NCI-H187 (cell line): ENCODE results near the gene DYNLT2B.
"Not testable (repeated sequence)": the region's sequence is repeated elsewhere in the genome, so short reads cannot be mapped to it uniquely, and the experiment has no call there.

Source experiments
- DNase-seq, 2 experiments: peaks; one replicate each; lab custom pipeline; 2025; lab: John Stamatoyannopoulos, UW

DYNLT2B gene

DNA sequence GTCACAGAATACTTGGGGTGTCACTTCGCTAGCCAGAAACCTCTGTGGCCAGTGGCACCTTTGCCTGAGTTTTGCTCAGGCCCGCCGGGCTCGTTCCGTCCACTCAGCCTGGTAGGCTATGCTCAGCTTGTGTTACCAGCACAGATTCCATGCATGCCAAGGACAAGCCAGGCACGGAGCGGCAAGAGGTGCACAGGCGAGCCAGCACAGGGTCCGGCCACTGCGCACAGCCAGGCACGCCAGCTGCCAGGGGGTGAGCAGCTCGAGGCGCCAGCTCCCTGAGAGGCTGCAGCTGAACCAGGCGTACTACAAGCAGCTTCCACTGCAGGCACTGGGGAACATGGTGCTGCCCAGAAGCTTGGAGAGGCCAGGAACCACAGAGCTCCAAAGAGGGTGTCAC lies 45.2 kb downstream of the DYNLT2B start:
- no peak for DNase-seq

DNA sequence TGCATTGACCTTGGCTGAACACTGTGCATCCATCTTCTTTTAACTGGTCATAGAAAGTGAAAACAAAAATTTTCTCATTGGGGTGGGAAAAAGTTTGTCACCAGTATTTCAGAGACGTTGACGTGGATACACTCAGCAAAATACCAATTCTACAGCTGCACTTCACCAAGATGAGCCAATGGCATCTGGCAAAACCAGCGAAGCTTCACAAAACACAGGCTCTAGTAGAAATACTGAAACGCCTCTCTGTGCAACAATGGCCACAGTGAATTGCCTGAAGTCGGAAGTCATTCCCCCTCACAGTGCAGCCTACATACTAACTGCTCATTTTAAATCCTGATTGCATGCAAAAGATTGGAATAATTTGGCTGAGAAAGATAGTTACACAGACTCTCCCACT lies 47.5 kb downstream of the DYNLT2B start:
- DNase-seq: no peak

DNA sequence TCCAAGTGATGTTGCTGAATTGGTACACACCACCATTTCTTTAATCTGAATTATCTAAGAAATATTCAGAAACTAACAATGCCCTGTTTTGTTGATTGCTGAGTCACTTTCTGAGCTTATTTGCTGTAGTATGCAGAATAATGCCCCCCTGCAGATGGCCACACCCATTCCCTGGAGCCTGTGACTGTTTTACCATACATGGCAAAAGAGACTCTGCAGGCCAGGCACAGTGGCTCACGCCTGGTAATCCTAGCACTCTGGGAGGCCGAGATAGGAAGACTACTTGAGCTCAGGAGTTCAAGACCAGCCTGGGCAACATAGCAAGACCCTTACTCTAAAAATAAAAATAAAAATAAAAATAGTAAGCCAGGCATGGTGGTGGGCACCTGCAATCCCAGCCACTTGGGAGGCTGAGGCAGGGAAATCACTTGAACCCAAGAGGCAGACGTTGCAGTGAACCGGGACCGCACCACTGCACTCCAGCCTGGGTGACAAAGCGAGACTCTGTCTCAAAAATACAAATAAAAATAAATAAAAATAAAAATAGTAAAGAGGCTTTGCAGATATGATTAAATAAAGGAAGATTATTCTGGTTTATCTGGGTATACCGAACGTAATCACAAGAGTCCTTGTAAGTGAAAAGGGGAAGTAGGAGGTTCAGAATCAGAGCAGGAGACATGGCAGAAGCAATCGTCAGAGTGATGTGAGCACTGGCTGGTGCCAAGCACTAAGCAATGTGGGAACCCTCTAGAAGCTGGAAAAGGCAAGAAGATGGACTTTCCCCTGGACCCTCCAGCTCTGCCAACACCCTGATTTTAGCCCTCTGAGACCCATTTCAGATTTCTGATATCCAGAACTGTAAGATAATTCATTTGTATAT lies 49.5 kb downstream of the DYNLT2B start:
- no peak for DNase-seq

DNA sequence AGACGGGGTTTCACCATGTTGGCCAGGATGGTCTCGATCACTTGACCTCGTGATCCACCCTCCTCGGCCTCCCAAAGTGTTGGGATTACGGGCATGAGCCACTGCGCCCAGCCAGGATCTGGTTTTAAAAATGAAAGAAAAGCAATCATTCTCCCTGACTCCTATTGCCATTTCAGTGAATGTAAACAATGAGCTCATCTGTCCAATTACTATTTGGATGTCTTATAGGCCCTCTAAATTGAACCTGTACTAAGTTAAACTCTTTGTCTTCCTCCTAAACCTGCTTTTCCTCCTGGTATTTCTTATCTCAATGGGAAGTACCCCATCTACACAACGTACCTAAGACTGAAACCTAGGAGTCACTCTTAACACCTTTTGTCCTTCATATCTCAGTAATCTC lies 54.2 kb downstream of the DYNLT2B start:
- DNase-seq: no peak

DNA sequence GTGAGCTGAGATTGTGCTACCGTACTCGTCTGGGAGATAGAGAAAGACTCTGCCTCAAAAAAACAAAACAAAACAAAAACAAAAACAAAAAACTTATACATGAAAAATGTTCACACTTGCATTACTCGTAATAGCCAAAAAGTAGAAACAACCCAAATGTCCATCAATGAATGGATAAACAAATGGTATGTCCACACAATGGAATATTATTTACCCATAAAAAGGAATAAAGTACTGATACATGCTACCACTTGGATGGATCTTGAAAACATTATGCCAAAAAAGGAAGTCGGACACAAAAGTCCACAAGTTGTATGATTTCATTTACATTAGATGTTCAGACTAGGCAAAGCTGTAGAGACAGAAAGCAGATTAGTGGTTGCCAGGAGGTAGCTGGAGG lies 57.3 kb downstream of the DYNLT2B start:
- DNase-seq: no peak

DNA sequence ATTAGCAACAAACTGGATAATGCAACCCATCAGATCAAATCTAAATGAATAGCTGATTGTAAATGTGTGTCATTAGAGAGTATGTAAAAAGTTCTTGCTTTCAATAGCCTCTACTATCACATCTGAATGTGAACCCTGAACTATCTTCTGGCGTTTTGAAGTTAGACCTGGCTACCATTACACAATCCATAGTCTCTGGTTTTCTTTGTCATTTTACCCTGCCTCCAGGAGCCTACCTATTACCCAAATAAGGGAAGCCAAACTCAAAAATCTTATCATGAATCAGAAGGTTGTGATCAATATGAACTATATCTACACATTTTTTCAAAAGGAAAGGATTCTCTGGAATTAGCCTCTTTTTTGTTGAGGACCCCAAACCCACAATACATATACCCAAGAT lies 62.3 kb downstream of the DYNLT2B start:
- DNase-seq: no peak

DNA sequence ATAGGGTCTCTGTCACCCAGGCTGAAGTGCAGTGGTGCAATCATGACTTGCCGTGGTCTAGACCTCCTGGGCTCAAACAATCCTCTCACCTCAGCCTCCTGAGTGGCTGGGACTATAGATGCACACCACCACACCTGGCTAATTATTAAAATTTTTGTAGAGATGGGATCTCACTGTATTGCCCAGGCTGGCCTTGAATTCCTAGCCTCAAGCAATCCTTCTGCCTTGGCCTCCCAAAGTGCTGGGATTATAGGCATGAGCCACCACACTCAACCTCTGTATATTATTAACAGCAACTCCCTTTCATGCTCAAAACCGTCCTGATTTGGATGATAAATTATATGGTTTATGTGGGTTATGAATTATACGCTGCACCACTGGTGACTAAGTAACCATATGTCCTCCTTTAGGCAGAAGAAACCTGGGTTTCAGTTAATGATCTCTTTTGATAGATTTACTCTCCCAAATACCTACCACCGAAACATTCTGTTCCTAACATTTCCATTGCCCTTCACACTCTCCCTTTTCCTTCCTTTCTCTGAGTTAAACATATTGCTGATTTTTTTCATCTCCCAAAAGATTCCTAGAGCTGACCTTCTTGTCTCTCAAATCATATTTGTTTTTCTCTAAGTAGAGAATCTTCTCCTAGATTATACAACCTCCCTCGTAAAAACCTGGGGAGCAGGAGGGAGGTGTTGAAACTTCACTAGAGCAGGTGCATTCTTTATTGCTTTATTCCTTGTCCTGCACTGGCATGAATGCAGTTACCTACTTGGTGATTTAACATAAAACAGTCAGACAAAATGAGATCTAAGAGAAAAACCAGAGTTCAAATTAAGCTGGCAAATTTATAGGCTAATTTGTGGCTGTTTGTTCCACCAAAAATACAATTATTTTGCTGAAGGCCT lies 63.4 kb downstream of the DYNLT2B start:
- DNase-seq: no peak

DNA sequence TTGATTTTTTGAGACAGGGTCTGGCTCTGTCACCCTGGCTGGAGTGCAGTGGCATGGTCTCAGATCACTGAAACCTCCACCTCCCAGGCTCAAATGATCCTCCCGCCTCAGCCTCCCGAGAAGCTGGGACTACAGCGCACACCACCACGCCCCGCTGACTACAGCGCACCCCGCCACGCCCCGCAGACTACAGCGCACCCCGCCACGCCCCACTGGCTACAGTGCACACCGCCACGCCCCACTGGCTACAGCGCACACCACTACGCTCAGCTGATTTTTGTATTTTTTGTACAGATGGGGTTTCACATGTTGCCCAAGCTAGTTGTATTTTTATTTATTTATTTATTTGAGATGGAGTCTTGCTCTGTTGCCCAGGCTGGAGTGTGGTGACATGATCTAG lies 66.1 kb downstream of the DYNLT2B start:
- no peak for DNase-seq

DNA sequence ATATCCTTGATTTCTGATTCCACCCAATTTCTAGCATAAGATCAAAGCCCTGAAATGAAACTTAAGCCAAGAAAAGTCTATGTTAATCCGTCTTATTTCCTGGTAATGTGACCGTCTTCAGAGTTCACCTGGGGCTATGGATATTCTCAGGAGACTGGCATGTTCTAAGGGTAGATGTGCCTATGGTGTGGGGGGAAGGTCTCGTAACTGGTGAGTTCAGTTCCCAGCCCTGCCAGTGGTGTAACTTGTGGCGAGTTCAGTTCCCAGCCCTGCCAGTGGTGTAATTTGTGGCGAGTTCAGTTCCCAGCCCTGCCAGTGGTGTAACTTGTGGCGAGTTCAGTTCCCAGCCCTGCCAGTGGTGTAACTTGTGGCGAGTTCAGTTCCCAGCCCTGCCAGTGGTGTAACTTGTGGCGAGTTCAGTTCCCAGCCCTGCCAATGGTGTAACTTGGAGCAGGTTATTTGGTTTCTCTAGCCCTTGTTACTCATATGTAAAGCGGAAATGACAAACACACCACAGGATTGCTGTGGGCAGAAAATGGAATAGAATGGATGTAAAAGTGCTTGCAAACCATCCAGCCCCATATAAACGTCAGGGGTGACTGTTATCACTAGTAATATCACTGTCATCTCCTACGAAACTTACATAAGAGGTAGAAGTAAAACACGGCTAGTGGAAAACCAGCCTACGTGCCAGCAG lies 71.3 kb downstream of the DYNLT2B start:
- no peak for DNase-seq

DNA sequence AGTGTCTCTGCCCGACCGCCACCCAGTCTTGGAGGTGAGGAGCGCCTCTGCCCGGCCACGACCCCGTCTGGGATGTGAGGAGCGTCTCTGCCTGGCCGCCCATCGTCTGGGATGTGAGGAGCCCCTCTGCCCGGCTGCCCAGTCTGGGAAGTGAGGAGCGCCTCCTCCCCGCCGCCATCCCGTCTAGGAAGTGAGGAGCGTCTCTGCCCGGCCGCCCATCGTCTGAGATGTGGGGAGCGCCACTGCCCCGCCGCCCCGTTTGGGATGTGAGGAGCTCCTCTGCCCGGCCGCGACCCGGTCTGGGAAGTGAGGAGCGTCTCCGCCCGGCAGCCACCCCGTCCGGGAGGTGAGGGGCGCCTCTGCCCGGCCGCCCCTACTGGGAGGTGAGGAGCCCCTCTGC lies 73.9 kb downstream of the DYNLT2B start:
- DNase-seq: not testable (repeated sequence)

DNA sequence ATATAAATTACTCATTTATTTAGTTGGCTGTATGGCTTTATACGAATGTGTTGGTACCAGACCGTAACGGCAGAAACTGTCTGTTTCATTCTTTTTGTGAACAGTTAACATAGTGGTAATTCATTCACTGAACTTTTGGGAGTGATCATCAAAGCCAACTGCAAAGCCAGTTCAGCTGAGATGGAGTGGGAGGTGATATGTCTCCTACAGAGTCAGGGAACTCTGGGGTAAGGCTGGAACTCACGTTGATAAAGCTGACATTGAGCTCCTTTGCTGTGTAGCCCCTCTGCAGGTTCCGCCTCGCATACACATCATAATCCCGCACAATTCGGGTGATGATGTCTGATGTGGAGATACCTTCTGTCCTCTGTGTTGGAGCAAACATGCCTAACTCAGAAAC lies 76.3 kb downstream of the DYNLT2B start:
- no peak for DNase-seq
